ENCODE measurements around the gene E2F6. TPM values are rescaled to one million over a fixed set of nuclear protein-coding genes. Genes with fewer than 3 reads are reported as not detected.

Gene E2F6
- total RNA-seq, 1 donor from 2014 or later = 18.7 TPM

DNA sequence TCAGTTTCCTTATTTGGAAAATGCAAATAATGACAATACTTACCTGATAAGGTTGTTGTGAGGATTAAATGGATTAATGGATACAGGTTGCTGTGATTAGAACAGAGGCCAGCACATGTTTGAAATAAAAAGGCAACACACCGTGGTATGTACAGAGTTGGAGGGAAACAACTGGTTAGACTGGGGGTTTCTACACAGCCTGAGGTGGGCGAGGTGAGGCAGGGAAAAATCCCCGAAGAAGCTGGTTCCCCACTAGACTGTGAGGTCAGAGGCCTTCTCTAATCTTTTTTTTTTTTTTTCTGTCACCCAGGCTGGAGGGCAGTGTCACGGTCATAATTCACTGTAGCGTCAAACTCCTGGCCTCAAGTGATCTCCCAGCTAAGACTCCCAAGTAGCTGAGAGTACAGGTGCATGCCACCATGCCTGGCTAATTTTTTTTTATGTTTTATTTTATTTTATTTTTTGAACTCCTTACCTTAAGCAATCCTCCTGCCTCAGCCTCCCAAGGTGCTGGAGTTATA lies 1.2 kb upstream of the E2F6 start:
- DNase-seq (ENCODE audit: low spot score) = no peak
- intact Hi-C loops (cut with DNase I) = no loop called here

DNA sequence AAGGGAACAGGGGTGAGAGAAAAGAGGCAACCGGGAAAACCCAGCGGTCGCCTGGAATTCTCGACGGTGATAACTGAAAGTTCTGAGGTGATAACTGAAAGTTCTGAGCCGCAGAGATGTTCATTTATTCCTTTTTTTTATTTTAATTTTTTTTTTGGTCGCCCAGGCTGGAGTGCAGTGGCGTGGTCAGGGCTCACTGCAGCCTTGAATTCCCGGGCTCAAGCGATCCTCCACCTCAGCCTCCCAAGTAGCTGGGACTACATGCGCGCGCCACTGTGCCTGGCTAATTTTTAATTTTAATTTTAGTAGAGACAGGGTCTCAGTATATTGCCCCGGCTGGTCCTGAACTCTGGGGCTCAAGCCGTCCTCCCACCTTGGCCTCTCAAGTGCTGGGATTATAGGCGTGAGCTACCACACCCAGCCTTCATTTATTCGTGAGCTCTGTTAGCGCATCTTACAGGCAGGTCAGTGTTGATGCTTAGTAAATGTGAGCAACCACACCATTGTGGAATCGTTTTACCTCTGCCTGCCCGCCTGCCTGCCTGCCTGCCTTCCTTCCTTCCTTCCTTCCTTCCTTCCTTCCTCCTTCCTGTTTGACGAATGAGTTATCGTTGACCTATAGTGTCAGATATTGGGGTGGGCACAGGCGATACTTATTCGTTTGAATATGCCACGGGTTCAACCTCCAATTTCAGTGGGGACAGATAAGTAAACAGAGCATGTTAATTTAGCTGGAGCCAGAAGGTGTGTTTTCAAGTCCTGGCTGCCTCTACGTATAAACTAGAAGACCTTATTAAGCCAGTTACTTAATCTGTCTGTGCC lies 557 bp upstream of the E2F6 start:
- intact Hi-C loops (cut with DNase I) = no loop called here
- no peak for DNase-seq (ENCODE audit: low spot score)

DNA sequence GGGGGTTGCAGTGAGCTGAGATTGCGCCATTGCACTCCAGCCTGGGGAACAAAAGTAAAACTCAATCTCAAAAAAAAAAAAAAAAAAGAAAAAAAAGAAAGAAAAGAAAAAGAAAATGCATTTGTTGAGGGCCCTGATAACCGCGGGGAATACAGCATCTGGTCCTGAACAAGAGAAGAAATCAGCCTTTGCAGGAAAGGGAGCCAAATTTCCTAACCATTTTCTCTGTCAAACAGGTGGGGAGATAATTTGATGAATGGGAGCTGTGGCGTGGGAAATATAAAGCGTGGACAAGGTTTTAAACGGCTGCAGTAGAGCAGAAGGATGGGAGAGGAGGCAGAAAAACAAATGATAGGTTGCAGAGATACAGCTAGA lies 864 bp downstream of the E2F6 start:
- DNase-seq (ENCODE audit: low spot score) = no peak

DNA sequence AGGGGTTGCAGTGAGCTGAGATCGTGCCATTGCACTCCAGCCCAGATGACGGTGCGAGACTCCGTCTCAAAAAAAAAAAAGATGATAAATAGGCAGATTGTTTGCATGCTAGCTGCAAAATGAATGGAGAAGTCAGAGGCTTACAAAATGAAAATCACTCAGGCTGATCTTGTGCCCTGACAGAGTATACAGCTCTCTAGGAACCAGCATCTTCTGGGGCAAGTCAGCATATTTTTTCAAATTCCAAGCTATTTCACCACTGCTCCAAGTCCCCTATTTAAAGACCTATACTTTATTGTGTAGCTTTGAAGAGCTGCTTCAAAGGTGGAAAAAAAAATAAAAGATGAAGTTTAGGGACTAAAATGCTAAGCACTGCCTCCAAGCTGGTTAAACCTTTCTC lies 6.1 kb downstream of the E2F6 start:
- intact Hi-C loops (cut with DNase I) = no loop called here
- no peak for DNase-seq (ENCODE audit: low spot score)

More for the DNA sequence above, 864 bp downstream of the E2F6 start:
- intact Hi-C loops (cut with DNase I) = no loop called here

DNA sequence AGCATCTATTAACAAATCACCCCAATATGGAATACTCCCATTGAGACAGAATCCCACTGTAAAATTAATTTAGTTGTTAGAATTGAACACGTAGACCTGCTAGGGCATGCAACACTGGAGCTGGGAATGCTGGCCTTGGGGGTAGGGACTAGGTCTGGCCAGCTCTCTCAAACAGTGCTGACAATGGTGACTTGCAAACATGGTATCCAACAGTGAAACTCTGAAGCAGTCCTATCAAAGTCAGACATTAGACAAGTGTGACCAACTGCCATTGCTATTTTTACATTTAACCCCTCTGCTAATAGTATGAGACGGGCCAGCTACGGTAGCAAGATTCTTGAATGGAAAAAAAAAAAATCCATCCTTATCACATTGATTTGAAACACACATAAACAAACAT lies 7.2 kb downstream of the E2F6 start:
- intact Hi-C loops (cut with DNase I) = no loop called here
- no peak for DNase-seq (ENCODE audit: low spot score)

DNA sequence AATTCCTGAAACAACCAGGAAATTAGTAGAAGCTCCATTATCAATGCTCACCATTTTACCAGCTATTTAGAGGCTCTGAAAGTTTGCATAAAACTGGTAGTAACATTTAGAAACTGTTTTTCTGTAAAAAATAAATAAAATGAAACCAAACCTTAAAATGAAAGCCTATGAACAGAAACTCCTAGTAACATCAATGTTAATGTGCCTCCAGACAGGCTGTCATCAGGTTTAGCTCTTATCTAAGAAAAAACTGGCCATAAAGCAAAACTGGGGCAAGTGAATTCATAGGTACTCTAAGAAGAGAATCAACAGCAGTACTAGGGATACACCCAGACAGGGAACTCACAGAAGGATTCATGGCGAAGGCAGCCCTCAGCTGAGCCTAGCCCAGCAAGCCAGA lies 8.0 kb downstream of the E2F6 start:
- no peak for DNase-seq (ENCODE audit: low spot score)
- intact Hi-C loops (cut with DNase I) = no loop called here

DNA sequence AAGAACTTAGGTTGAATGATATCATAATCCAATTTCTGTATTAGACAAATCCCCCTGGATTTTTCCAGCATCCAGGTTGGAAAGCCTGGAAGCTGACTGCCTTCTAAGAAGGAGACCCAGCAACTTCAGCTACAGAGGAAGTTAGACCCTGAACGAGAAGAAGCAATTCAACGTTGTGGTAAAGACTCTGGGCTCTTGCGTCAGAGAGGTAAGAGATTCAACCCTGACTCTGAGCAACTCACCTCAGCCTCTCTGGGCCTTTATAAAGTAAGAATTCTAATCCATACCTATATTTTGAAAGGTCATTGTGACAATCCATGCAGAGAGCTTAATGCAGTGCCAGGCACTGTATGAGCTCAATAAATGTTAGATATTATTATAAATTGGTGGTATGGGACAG lies 9.7 kb downstream of the E2F6 start:
- intact Hi-C loops (cut with DNase I) = no loop called here
- no peak for DNase-seq (ENCODE audit: low spot score)

DNA sequence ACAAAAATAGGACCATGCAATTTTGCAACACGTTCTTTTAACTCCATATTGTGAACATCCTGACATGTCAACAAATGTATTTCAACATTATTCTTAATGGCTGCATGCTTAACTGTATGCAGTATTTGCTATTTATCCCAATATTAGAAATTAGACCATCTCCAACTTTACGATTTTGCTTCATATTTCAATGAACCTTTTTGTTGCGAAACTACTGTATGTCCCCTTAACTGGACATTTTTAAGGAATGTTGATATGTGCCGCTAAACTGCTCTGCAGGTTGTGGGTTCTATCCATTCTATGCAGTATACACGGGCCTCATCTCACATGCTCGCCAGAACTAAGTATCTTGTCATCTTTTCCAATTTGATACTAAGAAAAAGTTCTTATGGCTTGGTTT lies 11.1 kb downstream of the E2F6 start:
- intact Hi-C loops (cut with DNase I) = no loop called here
- DNase-seq (ENCODE audit: low spot score) = no peak

DNA sequence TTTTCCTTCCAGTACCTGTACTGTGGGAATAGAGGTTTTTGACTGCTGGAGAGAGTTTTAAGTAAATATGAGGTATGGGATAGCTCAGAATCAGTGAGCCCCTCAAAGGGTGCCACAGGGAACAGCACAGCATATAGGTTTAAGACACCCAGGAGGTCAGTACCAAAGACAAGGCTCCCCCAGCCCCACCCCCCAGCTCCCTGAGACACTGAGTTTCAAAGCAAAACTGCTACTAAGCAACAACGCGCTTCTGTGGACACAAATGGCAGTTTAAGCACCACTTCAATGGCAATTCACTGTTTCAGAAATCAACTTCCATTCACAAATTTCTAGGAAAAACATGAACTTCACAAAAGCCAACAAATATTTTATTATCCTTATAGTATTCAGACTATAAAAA lies 15.2 kb downstream of the E2F6 start:
- intact Hi-C loops (cut with DNase I) = no loop called here
- DNase-seq (ENCODE audit: low spot score) = no peak

DNA sequence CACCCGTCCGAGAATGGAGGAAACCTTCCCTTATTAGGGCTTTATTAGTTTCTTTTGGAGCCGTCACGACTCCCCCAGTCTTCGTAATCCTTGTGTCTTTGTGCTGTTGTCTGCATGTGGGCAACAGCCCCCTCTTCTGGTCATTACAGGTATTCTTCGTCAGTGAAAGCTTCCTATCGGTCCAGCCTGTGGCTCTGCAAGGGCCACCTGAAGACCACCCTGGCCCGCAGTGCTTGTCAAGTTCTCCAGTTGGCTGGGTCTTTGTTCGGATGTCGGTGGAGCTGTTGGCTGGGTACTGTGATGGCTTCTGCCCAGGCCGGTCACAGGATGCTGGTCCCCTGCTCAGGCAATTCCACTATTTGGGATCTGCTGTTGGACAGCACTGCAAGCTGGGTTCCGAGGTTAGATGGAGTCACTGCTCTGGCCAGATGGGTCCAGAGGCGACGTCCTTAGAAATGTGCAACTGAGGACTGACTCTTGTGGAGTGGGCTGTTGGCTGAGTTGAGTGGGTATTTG lies 19.2 kb downstream of the E2F6 start:
- DNase-seq (ENCODE audit: low spot score) = no peak
- intact Hi-C loops (cut with DNase I) = loop anchor here (5.0 to 10.0 kb wide), 3 partner anchors 34 to 612 kb away; a partner anchor contains a TSS

DNA sequence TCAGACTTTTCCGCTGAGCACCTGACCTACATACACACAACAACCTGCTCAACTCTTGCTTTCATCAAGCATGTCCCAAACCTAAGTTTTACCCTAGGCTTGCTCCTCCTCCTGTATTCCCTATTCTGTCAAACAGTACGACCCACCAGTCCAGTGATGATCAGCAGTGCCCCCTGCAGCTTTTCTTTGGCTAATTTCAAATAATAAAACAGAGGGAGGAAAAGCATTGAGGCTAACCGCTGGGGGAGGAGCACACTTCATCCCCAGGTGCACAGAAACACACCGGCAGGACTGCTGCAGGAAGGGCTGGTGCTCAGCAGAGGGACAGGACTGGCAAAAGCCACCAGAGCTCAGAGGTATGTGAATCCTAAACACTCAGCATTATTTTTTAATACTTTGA lies 21.2 kb downstream of the E2F6 start:
- no peak for DNase-seq (ENCODE audit: low spot score)
- intact Hi-C loops (cut with DNase I) = loop anchor here (5.0 to 10.0 kb wide), 3 partner anchors 32 to 610 kb away; a partner anchor contains a TSS

DNA sequence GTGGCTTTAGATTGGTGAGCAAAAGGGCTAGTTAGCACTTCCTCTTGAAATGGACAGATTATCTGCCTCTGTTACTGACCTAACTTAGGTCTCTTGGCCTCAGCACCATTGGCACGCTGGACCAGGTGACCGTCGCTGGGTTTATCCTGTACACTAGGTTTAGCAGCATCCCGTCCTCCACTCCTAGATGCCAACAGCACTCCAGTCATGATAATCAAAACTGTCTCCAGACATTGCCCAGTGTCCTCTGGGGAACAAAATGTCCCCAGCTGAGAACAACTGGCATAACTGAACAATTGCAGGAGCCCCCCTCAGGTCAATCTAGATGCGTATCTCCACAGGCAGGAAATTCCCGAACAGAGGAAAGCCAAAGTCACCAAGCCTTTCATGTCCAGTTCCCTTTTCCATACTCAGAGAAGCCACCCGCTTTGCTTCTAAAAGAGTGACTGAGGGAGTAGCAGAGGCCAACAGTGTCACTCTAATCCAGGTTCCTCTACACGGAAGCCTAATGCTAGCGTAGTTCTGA lies 27.3 kb downstream of the E2F6 start:
- intact Hi-C loops (cut with DNase I) = no loop called here
- DNase-seq (ENCODE audit: low spot score) = no peak

DNA sequence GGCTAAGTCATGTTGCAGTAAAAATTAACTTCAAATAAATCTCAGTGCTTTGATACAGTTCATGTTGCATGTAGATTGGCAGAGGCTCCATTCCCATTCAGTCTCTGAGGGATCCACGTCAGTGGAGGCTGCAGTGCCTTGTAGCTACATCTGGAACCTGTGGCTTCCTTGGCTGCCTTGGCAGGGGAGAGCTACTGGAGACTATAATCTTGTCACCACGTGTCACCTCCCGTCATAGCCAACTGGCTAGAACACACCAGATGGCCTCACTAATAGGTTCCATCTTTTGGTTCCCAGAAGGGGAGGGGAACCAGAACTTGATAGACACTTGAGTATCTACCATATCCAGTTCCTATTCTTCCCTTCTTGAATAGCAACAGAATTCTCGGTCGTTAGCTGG lies 28.4 kb downstream of the E2F6 start:
- intact Hi-C loops (cut with DNase I) = no loop called here
- DNase-seq (ENCODE audit: low spot score) = no peak

DNA sequence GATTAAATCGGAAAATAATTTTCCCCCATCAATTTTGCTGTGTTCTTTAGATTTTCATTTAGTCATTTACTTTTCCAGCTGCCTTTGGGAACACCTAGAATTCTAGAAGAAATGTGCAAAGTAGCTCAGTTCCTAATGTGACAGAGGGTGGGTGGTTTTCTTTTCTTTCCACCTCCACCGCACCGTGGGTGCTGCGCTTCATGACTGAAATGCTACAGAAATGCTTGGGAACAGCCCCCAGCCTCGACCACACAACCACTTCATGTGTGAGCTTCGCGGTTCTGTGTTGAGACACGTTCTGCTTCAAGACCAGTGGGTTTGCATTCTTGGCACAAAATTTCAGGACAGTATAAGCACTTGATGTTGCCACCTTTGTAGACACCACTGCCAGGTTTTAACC lies 30.9 kb downstream of the E2F6 start:
- intact Hi-C loops (cut with DNase I) = no loop called here
- no peak for DNase-seq (ENCODE audit: low spot score)

DNA sequence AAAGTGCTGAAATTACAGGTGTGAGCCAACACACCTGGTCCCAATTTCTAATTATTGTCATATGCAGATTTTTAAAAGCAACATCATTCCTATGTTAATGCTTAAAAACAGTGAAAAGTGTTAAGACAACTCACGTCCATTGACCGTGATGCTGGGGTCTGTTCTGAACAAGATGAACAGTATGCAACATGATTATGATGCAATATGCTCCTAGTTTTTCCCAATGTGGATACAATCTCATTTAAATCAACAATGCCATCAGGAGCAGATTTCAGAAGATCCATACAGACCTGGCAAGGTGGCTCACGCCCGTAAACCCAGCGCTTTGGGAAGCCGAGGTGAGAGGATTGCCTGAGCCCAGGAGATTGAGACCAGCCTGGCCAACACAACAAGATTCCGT lies 31.5 kb downstream of the E2F6 start:
- DNase-seq (ENCODE audit: low spot score) = no peak
- intact Hi-C loops (cut with DNase I) = no loop called here

DNA sequence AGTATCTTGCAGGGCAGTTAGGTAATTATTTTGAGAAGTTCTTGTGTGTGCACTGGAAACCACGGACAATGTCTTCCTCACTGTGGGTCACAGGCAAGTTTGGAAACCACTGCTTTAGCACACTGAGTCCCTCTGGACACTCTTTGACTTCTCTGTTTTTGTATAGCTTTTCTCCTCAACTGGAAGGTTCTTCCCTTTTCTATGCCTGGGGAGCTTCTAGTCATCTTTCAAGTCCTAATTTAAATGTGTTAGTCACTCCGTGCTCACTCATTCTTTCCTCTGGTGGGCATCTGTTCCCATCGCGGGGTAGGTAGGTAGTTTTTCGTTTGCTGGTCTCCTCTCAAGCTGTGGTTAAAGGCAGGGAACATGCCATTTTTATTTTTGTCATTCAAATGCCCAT lies 32.1 kb downstream of the E2F6 start:
- intact Hi-C loops (cut with DNase I) = no loop called here

DNA sequence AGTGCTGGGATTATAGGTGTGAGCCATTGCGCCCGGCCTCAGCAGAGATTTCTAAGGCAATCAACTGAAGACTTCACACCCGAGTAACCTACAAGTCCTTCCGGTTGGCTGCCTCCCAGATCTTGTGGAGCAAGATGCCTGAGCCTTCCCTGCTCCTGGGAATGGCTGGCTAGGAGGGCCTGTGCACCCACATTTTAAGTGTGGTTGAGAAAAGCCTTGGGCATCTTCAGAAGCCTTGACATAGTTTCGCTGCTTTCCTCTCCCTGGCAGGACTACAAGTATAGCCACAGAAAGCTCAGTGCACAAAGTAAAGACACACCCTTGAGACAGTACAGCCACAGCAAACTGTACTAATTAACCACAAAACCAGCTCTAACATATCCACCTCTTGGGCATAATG lies 35.2 kb downstream of the E2F6 start:
- no peak for DNase-seq (ENCODE audit: low spot score)
- intact Hi-C loops (cut with DNase I) = no loop called here

More for the DNA sequence above, 32.1 kb downstream of the E2F6 start:
- no peak for DNase-seq (ENCODE audit: low spot score)

DNA sequence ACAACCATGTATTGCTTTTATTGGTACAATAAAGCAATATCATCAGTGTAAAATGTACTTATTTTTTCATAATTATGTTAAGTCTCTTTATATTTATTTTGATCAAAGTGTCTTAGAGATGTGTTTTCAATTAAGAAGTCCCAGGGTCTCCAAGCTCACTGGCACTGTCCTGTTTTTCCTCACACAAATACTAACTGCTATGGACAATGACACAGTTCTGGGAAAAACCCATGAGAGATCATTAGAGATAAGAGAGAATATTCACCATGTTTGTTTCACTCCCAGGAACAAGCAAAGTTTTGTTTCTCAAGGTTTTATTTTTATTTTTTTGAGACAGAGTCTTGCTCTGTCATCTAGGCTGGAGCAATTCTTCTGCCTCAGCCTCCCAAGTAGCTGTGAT lies 38.7 kb downstream of the E2F6 start:
- no peak for DNase-seq (ENCODE audit: low spot score)
- intact Hi-C loops (cut with DNase I) = no loop called here

DNA sequence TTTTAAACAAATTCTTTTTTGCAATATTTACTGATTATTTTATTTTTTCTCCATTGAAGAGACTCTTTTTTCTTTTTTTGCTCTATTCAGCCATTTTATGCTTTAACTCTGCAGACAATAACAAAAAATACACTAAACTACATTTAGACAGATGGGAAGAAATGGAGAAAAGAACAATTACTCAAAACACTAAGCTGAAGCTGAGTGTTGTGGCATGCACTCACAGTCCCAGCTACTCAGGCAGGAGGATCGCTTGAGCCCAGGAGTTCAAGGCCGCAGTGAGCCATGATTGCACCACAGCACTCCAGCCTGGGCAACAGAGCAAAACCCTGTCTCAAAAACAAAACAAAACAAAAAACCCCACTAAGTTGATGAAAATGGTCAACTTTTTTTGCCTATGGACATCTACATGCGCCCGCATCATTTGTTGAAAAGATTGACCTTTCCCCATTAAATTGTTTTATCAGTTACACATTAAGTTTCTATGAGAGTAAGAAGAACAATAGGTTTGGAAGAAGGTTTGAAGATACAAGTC lies 43.0 kb downstream of the E2F6 start:
- no peak for DNase-seq (ENCODE audit: low spot score)
- intact Hi-C loops (cut with DNase I) = no loop called here

DNA sequence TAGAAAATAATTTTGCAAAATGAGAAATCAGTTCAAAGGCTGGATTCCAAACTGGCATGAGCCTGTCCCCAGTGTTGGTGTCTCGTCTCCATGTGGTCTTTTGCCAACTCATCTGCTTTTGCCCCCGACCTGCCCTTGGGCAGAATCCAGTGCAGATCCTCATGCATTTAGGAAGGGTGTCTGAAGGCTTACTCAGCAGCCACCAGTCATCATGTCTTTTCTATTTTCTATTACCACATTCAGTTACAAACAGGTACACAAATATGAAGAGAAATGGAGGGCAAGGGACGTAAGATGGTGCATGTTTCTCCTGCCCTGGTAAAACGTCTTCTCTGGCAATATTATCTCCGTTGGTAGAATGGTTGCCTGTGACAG lies 43.5 kb downstream of the E2F6 start:
- DNase-seq (ENCODE audit: low spot score) = no peak
- intact Hi-C loops (cut with DNase I) = no loop called here

Measured in cardiac septum (tissue), 1 donor.